GM21717 (cell line): ENCODE measurements around the gene SARDH.

Experiments
- ATAC-seq: cut with Tn5 transposase; IDR thresholded peaks from one replicate; pipeline ENCODE4 v1.9.1; 2021; ENCODE audit warnings: mild to moderate bottlenecking, moderate library complexity; ENCODE audit not compliant: unreplicated experiment

The SARDH gene

GRCh38 chr9:133674091-133674490 lies 64.1 kb downstream of the SARDH start:
- no peak for ATAC-seq

- ATAC-seq: no peak
Observed at GRCh38 chr9:133673258-133673655, 64.9 kb downstream of the SARDH start.

- ATAC-seq: no peak
Observed at GRCh38 chr9:133672503-133673257, 65.5 kb downstream of the SARDH start.

- ATAC-seq: no peak
Observed at GRCh38 chr9:133671371-133671770, 66.8 kb downstream of the SARDH start.

GRCh38 chr9:133670466-133670865 lies 67.7 kb downstream of the SARDH start:
- no peak for ATAC-seq

- no peak for ATAC-seq
Observed at GRCh38 chr9:133669182-133669801, 68.9 kb downstream of the SARDH start.

GRCh38 chr9:133667759-133668450 lies 70.2 kb downstream of the SARDH start:
- no peak for ATAC-seq

GRCh38 chr9:133666845-133667244 lies 71.3 kb downstream of the SARDH start:
- no peak for ATAC-seq

- ATAC-seq: no peak
Observed at GRCh38 chr9:133666387-133666786, 71.8 kb downstream of the SARDH start.

GRCh38 chr9:133665535-133665934 lies 72.6 kb downstream of the SARDH start:
- no peak for ATAC-seq

- no peak for ATAC-seq
Observed at GRCh38 chr9:133665096-133665495, 73.1 kb downstream of the SARDH start.

GRCh38 chr9:133664173-133665050 lies 73.7 kb downstream of the SARDH start:
- no peak for ATAC-seq

GRCh38 chr9:133661846-133662540 lies 76.2 kb downstream of the SARDH start:
- ATAC-seq: no peak

GRCh38 chr9:133659516-133659915 lies 78.6 kb downstream of the SARDH start:
- no peak for ATAC-seq

GRCh38 chr9:133658442-133659431 lies 79.4 kb downstream of the SARDH start:
- no peak for ATAC-seq

GRCh38 chr9:133657120-133657661 lies 81.0 kb downstream of the SARDH start:
- ATAC-seq: no peak

GRCh38 chr9:133656211-133657119 lies 81.7 kb downstream of the SARDH start:
- ATAC-seq: no peak

- ATAC-seq: no peak
Observed at GRCh38 chr9:133655701-133656100, 82.5 kb downstream of the SARDH start.
